ENCODE results near the gene MTUS2.

Gene MTUS2

DNA sequence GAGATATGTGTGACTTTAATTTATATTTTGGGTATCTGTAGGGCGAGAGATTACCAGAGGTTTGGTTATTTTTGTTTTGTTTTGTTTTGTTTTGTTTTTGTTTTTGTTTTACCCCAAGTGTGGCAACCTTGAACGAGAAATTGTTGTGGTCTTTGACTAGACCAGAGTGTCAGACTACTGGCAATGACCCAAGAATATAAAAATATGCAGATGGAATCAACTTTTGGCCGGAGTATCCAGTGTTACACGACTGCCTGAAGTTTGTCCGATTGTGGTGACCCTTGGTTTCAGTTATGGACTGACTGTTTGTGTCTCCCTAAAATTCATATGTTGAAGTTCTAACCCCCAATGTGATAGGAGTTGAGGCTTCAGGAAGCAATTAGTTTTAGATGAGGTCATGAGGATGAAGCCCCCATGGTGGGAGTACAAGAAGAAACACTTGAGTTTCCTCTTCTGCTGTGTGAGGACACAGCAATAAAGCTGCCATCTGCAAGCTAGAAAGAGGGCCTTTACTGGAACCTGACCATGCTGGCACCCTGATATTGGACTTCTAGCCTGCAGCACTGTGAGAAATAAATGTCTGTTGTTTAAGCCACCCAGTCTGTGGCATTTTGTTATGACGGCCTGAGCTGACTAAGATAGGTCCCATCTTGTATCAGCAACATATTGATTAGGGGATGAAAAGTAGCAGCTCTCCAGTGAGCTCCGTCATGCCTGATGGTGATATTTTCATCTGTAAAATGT lies 261.7 kb downstream of the MTUS2 start:
- H3K4me3 ChIP-seq (ENCODE audit: low read length, poor library complexity, severe bottlenecking): no peak overlapping the region
- TF ChIP-seq, protein P1, sequence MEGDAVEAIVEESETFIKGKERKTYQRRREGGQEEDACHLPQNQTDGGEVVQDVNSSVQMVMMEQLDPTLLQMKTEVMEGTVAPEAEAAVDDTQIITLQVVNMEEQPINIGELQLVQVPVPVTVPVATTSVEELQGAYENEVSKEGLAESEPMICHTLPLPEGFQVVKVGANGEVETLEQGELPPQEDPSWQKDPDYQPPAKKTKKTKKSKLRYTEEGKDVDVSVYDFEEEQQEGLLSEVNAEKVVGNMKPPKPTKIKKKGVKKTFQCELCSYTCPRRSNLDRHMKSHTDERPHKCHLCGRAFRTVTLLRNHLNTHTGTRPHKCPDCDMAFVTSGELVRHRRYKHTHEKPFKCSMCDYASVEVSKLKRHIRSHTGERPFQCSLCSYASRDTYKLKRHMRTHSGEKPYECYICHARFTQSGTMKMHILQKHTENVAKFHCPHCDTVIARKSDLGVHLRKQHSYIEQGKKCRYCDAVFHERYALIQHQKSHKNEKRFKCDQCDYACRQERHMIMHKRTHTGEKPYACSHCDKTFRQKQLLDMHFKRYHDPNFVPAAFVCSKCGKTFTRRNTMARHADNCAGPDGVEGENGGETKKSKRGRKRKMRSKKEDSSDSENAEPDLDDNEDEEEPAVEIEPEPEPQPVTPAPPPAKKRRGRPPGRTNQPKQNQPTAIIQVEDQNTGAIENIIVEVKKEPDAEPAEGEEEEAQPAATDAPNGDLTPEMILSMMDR (conservative IDR thresholded peaks at IDR 0.05; ENCODE audit: low read length): no peak
- no peak for TF ChIP-seq EZH2phosphoT487 (IDR thresholded peaks at IDR 0.05; ENCODE audit: borderline replicate concordance)

DNA sequence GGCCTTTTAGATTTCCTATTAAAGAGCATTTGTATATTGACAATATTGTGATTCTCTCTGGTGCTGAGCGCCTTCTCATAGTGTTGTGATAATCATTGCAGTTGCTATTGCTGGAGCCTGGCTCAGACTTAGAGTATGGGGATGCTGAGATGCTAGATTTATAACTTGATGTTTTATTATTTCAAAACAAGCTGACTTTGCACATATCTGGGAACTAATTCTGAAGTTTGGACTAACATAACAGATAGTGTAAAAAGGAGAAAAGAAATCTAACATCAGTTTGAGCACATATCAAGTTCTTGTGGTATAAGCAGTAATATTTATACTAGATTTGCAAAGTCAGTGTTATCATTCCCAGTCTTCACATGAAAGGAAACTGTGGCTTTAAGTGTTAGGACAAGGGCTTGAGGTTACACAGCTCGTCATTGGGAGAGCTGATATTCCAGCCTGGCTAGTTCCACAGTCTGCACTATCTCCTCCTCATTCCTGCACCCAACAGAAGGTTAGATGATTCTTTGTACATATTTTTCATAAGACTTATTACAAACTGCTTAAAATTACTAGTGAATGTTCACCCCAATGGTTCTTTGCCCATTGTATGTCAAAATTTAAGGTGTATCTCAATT lies 279.8 kb downstream of the MTUS2 start:
- Histone ChIP-seq H4K20me1 (ENCODE audit: insufficient read depth, low read length, poor library complexity, severe bottlenecking) (no peaks in the 10 kb centered on the region), H3K79me2 (ENCODE audit: insufficient read depth, low read length) (no peaks in the 10 kb centered on the region), H3K4me1 (ENCODE audit: insufficient read depth, low read length, poor library complexity, severe bottlenecking) (no peaks in the 10 kb centered on the region), H3K9me2 (replicated peaks; ENCODE audit: low read depth, low read length) (no peaks in the 10 kb centered on the region), H3K9me3 (ENCODE audit: insufficient read depth, low read depth, low read length) (no peaks in the 10 kb centered on the region), H3K4me3 (ENCODE audit: low read length, poor library complexity, severe bottlenecking) (no peak overlapping the region), H3K9ac (ENCODE audit: low read depth, low read length, poor library complexity, severe bottlenecking) (no peak overlapping the region), H2AFZ (ENCODE audit: low read length) (no peak overlapping the region), H3K36me3 (ENCODE audit: insufficient read depth, low read length) (no peaks in the 10 kb centered on the region), H3F3A (ENCODE audit: low read depth) (no peaks in the 10 kb centered on the region), H3K4me2 (ENCODE audit: low read depth, low read length, poor library complexity, severe bottlenecking) (no peak overlapping the region), H3K27me3 (ENCODE audit: insufficient read depth, low read length, poor library complexity, severe bottlenecking) (no peaks in the 10 kb centered on the region)
- TF ChIP-seq, protein P1 (conservative IDR thresholded peaks at IDR 0.05; ENCODE audit: low read length): no peak
- no peak for TF ChIP-seq EZH2phosphoT487 (IDR thresholded peaks at IDR 0.05; ENCODE audit: borderline replicate concordance)

More for the DNA sequence above, 261.7 kb downstream of the MTUS2 start:
- H3K4me1 ChIP-seq (ENCODE audit: insufficient read depth, low read length, poor library complexity, severe bottlenecking): no peaks in the 10 kb centered on the region
- no peaks in the 10 kb centered on the region for H3K27me3 ChIP-seq (ENCODE audit: insufficient read depth, low read length, poor library complexity, severe bottlenecking)
- H3K9me2 ChIP-seq (replicated peaks; ENCODE audit: low read depth, low read length): no peaks in the 10 kb centered on the region
- no peaks in the 10 kb centered on the region for H3K36me3 ChIP-seq (ENCODE audit: insufficient read depth, low read length)
- H4K20me1 ChIP-seq (ENCODE audit: insufficient read depth, low read length, poor library complexity, severe bottlenecking): no peaks in the 10 kb centered on the region
- H3K9me3 ChIP-seq (ENCODE audit: insufficient read depth, low read depth, low read length): no peaks in the 10 kb centered on the region
- H3F3A ChIP-seq (ENCODE audit: low read depth): no peaks in the 10 kb centered on the region
- H3K9ac ChIP-seq (ENCODE audit: low read depth, low read length, poor library complexity, severe bottlenecking): no peak overlapping the region
- H3K4me2 ChIP-seq (ENCODE audit: low read depth, low read length, poor library complexity, severe bottlenecking): no peak overlapping the region
- no peak overlapping the region for H2AFZ ChIP-seq (ENCODE audit: low read length)
- no peaks in the 10 kb centered on the region for H3K79me2 ChIP-seq (ENCODE audit: insufficient read depth, low read length)

DNA sequence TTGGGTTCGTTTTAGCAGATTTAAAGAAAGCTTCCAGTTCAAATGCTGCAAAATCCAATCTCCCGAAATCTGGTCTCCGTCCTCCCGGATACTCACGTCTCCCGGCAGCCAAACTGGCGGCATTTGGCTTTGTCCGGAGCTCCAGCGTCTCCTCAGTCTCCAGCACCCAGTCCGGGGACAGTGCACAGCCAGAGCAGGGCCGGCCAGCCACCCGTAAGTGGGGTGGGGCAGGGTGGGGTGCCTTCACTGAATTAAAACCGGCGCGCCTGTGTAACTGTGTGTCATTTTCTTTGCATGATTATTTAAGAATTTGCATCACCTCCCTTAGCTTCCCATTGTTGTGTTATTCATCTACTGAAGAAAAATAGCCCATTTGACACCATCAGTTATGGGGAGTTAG lies 280.6 kb downstream of the MTUS2 start:
- Histone ChIP-seq H3K9me2 (replicated peaks; ENCODE audit: low read depth, low read length) (no peaks in the 10 kb centered on the region), H3K36me3 (ENCODE audit: insufficient read depth, low read length) (no peaks in the 10 kb centered on the region)

More for the DNA sequence above, 280.6 kb downstream of the MTUS2 start:
- no peaks in the 10 kb centered on the region for H3K9me3 ChIP-seq (ENCODE audit: insufficient read depth, low read depth, low read length)
- H3F3A ChIP-seq (ENCODE audit: low read depth): no peaks in the 10 kb centered on the region
- no peaks in the 10 kb centered on the region for H3K79me2 ChIP-seq (ENCODE audit: insufficient read depth, low read length)
- no peaks in the 10 kb centered on the region for H3K27me3 ChIP-seq (ENCODE audit: insufficient read depth, low read length, poor library complexity, severe bottlenecking)
- H2AFZ ChIP-seq (ENCODE audit: low read length): no peak overlapping the region
- no peak for TF ChIP-seq EZH2phosphoT487 (IDR thresholded peaks at IDR 0.05; ENCODE audit: borderline replicate concordance)
- TF ChIP-seq, protein P1 (conservative IDR thresholded peaks at IDR 0.05; ENCODE audit: low read length): no peak
- H3K4me3 ChIP-seq (ENCODE audit: low read length, poor library complexity, severe bottlenecking): no peak overlapping the region
- no peak overlapping the region for H3K9ac ChIP-seq (ENCODE audit: low read depth, low read length, poor library complexity, severe bottlenecking)
- H3K4me1 ChIP-seq (ENCODE audit: insufficient read depth, low read length, poor library complexity, severe bottlenecking): no peaks in the 10 kb centered on the region
- H3K4me2 ChIP-seq (ENCODE audit: low read depth, low read length, poor library complexity, severe bottlenecking): no peak overlapping the region
- no peaks in the 10 kb centered on the region for H4K20me1 ChIP-seq (ENCODE audit: insufficient read depth, low read length, poor library complexity, severe bottlenecking)
